Left ventricle myocardium inferior (tissue), 1 donor: ENCODE results near the gene DNAJC19. TPM values are rescaled to one million over a fixed set of nuclear protein-coding genes. Genes with fewer than 3 reads are reported as not detected.

Experiments
- DNase-seq: peaks from one replicate; pipeline ENCODE4 v3.0.0-alpha.2; 2020
- H3K27ac ChIP-seq: fragments of 200-600 bp; replicated peaks from 2 replicates; pipeline ENCODE4 v1.8.0; 2021
- H3K27me3 ChIP-seq: fragments of 200-600 bp; 2 replicates; pipeline ENCODE4 v1.8.0; 2021; ENCODE audit warnings: low read depth
- H3K36me3 ChIP-seq: fragments of 200-600 bp; 2 replicates; pipeline ENCODE4 v1.8.0; 2021
- H3K4me1 ChIP-seq: fragments of 200-600 bp; 2 replicates; pipeline ENCODE4 v1.8.0; 2021
- H3K4me3 ChIP-seq: fragments of 200-600 bp; 2 replicates; pipeline ENCODE4 v1.8.0; 2021; ENCODE audit warnings: mild to moderate bottlenecking, moderate library complexity
- H3K9me3 ChIP-seq: fragments of 200-600 bp; replicated peaks from 2 replicates; pipeline ENCODE4 v1.8.0; 2021
- CTCF ChIP-seq: fragments of 200-600 bp; IDR thresholded peaks from 2 replicates; pipeline ENCODE4 v1.8.0; 2021; ENCODE audit warnings: antibody characterized with exemption, mild to moderate bottlenecking, borderline replicate concordance
- intact Hi-C: fragments of 100-400 bp; cut with micrococcal nuclease; formaldehyde crosslinking; loops from one replicate; pipeline ENCODE4 v1.11.0; 2022
- long read RNA-seq: library from polyadenylated mRNA; unstranded; transcript quantifications from one replicate; pipeline ENCODE4 v2.0.0, GENCODE V29; 2021
- total RNA-seq: library from RNA; stranded (reverse); fragmentation: NEBNext Ultra II Directional; extraction: Animal tissue kit (Norgen Biotek cat#: 25700); gene quantifications from one replicate; pipeline ENCODE4 v1.2.1, GENCODE V29; 2021
- donor health status: DM: no; HTN: yes; CAD: no; lungs with severe emphysema.

Gene DNAJC19
- 119 TPM for total RNA-seq
- long read RNA-seq, transcript DNAJC19-201 (6 exons, 1,454 nt): major isoform, 81 of 97 reads
- long read RNA-seq, transcript DNAJC19-208 (6 exons, 828 nt): minor isoform, 6 of 97 reads
- long read RNA-seq, partial matches to known transcripts: 0 of 97 reads
- long read RNA-seq, other reads (novel, unspliced or antisense): 7 of 97 reads

GRCh38 chr3:180989291-180990163, at the start of gene DNAJC19:
Gene DNAJC19, minus strand, starts transcription at chr3:180989736. Its CDS starts 134 bp downstream, at chr3:180989602.
- TF ChIP-seq CTCF: no peak
- H3K4me1 ChIP-seq: peaks cover 38% of the 10 kb centered on the region
- no peaks in the 10 kb centered on the region for H3K9me3 ChIP-seq
- H3K4me3 ChIP-seq: peak within 1 kb of the TSS; percentile 86
- intact Hi-C loops: no loop called here
- H3K36me3 ChIP-seq: peaks cover 35% of the 10 kb centered on the region
- peak within 1 kb of the TSS; percentile 91 for H3K27ac ChIP-seq
- peak; percentile 87 for DNase-seq
- no peaks in the 10 kb centered on the region for H3K27me3 ChIP-seq

GRCh38 chr3:181030948-181031347, 41.4 kb upstream of the DNAJC19 start:
- DNase-seq: no peak
- no peak overlapping the region for H3K27ac ChIP-seq
- no peaks in the 10 kb centered on the region for H3K4me1 ChIP-seq
- H3K27me3 ChIP-seq: no peaks in the 10 kb centered on the region
- no peaks in the 10 kb centered on the region for H3K36me3 ChIP-seq
- no peak overlapping the region for H3K4me3 ChIP-seq
- peaks cover 6% of the 10 kb centered on the region for H3K9me3 ChIP-seq
- TF ChIP-seq CTCF: no peak
- intact Hi-C loops: no loop called here

- H3K36me3 ChIP-seq: peaks cover 2% of the 10 kb centered on the region
- H3K4me1 ChIP-seq: no peaks in the 10 kb centered on the region
- H3K9me3 ChIP-seq: peaks cover 35% of the 10 kb centered on the region
- no peaks in the 10 kb centered on the region for H3K27me3 ChIP-seq
- no peak overlapping the region for H3K27ac ChIP-seq
- no peak overlapping the region for H3K4me3 ChIP-seq
- intact Hi-C loops: no loop called here
- DNase-seq: no peak
- no peak for TF ChIP-seq CTCF
Measured at GRCh38 chr3:181025204-181025603, 35.7 kb upstream of the DNAJC19 start.

GRCh38 chr3:181017690-181018089, 28.2 kb upstream of the DNAJC19 start:
- H3K4me3 ChIP-seq: no peak overlapping the region
- no peaks in the 10 kb centered on the region for H3K9me3 ChIP-seq
- DNase-seq: no peak
- no peaks in the 10 kb centered on the region for H3K27me3 ChIP-seq
- no peaks in the 10 kb centered on the region for H3K36me3 ChIP-seq
- TF ChIP-seq CTCF: no peak
- no peaks in the 10 kb centered on the region for H3K4me1 ChIP-seq
- intact Hi-C loops: no loop called here
- H3K27ac ChIP-seq: no peak overlapping the region

GRCh38 chr3:181009225-181009624, 19.7 kb upstream of the DNAJC19 start:
- intact Hi-C loops: no loop called here
- Histone ChIP-seq H3K4me3 (no peak overlapping the region), H3K27ac (no peak overlapping the region), H3K9me3 (no peaks in the 10 kb centered on the region), H3K4me1 (no peaks in the 10 kb centered on the region), H3K27me3 (no peaks in the 10 kb centered on the region), H3K36me3 (no peaks in the 10 kb centered on the region)
- no peak for TF ChIP-seq CTCF
- no peak for DNase-seq
